GM21619 (cell line): ENCODE results near the gene SLC51B.
"Not testable (repeated sequence)": the region's sequence is repeated elsewhere in the genome, so short reads cannot be mapped to it uniquely, and the experiment has no call there.

Experiments used
- ATAC-seq: cut with Tn5 transposase; IDR thresholded peaks from one replicate; pipeline ENCODE4 v1.9.1; 2021; ENCODE audit not compliant: unreplicated experiment

Gene SLC51B

DNA sequence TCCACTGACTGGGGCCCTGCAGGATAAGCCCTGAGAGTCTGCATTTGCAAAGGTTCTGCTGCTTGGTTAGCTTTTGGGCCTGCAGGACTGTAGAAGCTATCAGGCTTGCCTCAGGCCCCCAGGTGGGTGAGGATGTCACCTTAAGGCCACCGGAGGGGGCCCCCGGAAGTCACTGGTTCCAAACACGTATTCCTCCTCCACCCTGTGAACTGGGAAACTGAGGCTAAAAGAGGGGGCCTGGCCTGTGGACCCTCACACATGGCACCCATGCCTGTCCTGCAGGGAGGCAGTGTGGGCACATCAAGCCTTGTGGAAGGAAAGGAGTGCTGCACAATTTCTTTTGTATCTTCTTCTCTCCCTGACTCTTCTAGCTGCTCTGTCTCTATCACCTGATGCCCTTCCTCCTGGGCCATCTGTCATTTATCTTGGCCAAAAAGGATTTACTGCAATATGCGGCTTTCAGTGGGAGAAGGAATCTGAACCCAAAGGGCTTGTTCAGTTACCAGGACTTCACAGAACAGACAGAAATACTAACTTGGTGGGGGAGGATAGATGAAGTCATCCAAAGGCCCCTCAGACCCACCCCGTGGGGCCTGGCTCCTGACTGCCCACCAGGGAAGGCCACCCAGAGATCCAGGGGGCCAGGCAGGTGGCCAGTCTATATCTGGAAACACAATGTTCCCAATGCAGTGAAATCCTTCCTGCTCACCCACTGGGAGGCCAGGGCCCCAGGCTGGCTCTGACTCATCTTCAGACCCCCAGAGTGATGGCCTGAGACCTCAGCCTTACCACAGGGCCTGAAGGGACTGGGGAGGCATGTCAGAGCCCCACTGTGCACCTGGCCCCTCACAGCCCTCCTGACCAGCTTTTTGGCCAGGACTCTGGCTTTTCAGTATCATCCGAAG is 51.5 kb downstream of the SLC51B start:
- no peak for ATAC-seq

DNA sequence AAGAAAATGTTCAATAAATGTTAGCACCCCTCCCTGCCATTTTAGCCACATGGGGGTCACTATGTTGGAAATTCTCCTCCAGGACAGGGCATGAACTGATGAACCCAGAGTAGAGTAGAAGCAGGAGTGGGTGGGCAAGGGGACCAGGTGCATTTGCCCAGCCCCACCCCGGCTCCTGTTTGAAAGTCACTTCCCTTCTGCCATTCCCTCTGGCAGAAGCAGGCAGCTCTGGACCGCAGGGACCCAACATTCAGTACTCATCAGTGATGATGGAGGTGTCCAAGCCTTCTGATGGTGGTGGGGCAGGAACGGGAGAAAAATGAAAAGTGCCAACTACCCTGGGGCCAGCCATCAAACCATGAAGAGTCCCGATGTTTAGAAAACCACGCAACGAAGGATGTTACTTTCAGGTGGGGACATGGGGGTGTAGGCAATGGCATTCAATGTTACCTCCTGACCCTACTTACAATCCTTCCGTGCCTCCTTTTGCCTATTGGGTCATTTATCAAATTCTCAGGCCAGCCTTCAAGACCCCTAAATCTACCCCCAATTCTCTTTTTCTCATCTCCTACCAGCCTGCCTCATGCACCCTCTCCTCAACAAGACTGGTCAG is 52.6 kb downstream of the SLC51B start:
- ATAC-seq = no peak

GRCh38 chr15:65099336-65099735 is 54.1 kb downstream of the SLC51B start:
- no peak for ATAC-seq

- ATAC-seq = not testable (repeated sequence)
Measured at GRCh38 chr15:65099801-65100200, 54.6 kb downstream of the SLC51B start.

GRCh38 chr15:65100442-65100841 is 55.3 kb downstream of the SLC51B start:
- ATAC-seq = no peak

DNA sequence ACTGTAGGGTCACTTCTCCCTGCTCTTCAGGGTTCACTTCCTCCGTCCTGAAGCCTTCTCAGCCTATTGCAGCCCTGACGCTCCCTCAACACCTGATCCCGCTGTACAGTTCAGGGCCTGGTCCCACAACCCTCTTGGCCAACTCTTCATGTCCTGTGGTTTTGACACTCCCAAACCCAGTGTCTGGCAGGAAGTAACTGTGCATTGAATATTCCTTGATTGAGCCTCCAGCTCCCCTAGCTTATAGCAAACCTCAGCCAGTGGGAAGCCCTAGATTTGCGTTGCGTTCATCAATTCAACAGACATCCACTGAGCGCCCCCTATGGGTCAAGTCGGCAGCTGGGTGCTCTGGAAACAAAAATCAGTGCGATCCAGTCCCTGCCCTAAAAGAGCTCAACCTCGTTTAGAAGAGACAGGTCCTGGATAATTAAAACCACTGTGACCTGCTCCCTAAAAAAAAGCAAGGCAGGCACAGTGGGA is 56.3 kb downstream of the SLC51B start:
- no peak for ATAC-seq

- no peak for ATAC-seq
Measured at GRCh38 chr15:65101891-65102708, 56.9 kb downstream of the SLC51B start.

DNA sequence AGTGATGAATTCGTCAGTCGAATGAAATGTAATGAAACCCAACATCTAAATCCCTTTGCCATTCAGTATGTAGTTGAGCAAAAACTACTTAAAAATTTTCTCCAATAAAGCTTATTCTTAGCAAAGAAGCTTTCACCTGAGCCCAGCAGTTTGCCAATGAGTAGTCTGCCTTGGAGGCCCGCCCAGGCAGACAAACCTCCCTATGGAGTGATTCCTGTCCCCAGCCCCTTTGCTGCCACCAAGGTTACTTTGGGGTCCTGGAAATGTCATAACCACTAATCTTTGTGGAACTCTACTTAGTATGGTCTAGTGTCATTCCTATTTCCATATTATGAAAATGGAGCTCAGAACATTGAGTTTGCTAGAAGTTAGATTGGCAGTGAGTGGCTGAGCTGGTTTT is 57.7 kb downstream of the SLC51B start:
- no peak for ATAC-seq
